B cell (primary cell): Measurements from ENCODE around the gene AOC3. TPM values are rescaled to one million over a fixed set of nuclear protein-coding genes. Genes with fewer than 3 reads are reported as not detected.

Experiments used
- ATAC-seq: fragments of 200-7000 bp; cut with Tn5 transposase; one replicate; pipeline ENCODE4 v1.10.0; 2021; ENCODE audit warnings: low read depth, mild to moderate bottlenecking, moderate number of reproducible peaks, moderate library complexity
- CTCF ChIA-PET: fragments of 350-600 bp; sonication (Branson Sonifier 250); formaldehyde crosslinking; loops from one replicate; lab custom pipeline; 2021; ENCODE audit warnings: antibody characterized with exemption, inconsistent platforms; lab: Charles Lee
- POLR2A ChIA-PET: fragments of 350-600 bp; sonication (Branson Sonifier 250); formaldehyde crosslinking; loops from one replicate; lab custom pipeline; 2021; ENCODE audit warnings: antibody characterized with exemption; lab: Charles Lee
- DNase-seq: peaks from one replicate; pipeline ENCODE4 v3.0.0; 2013
- H2AFZ ChIP-seq: 2 replicates; pipeline ENCODE4 v1.6.1; 2012; ENCODE audit warnings: mild to moderate bottlenecking, low read depth, low read length; ENCODE audit not compliant: insufficient read depth, poor library complexity, severe bottlenecking
- H3K27ac ChIP-seq, 2 donors: 1 replicate in 1 of 2; 2 replicates in 1 of 2; pipeline ENCODE4 v1.5.1; 2012 to 2013; ENCODE audit warnings: low read length in 2 of 2, mild to moderate bottlenecking in 2 of 2, moderate library complexity in 1 of 2
- H3K27me3 ChIP-seq, 4 experiments: fragments of 200-600 bp in 1 of 4; sonication (generic) in 1 of 4; replicated peaks in 1 of 4; 1 replicate in 2 of 4; 2 replicates in 2 of 4; pipeline versions ENCODE4 v1.6.1 to v1.7.0; 2013 to 2016; ENCODE audit warnings: low read length in 3 of 4, mild to moderate bottlenecking in 2 of 4, mixed read lengths in 1 of 4, moderate library complexity in 1 of 4; ENCODE audit not compliant: insufficient read depth in 4 of 4, control insufficient read depth in 3 of 4; ENCODE audit errors: control extremely low read depth in 1 of 4
- H3K36me3 ChIP-seq, 2 experiments: replicated peaks in 1 of 2; 1 replicate in 1 of 2; 2 replicates in 1 of 2; pipeline versions ENCODE4 v1.6.1 to v1.7.1; 2013; ENCODE audit warnings: low read length in 1 of 2; ENCODE audit not compliant: insufficient read depth in 2 of 2, control insufficient read depth in 1 of 2; ENCODE audit errors: control extremely low read depth in 1 of 2, extremely low read depth in 1 of 2
- H3K4me1 ChIP-seq, 2 donors: fragments of 200-600 bp in 1 of 2; sonication (generic) in 1 of 2; 1 replicate in 1 of 2; 2 replicates in 1 of 2; pipeline versions ENCODE4 v1.5.1 to v1.6.1; 2013 to 2017; ENCODE audit warnings: low read length in 2 of 2; ENCODE audit not compliant: control insufficient read depth in 2 of 2, insufficient read depth in 2 of 2
- H3K4me2 ChIP-seq: replicated peaks from 2 replicates; pipeline ENCODE3; 2012; ENCODE audit warnings: mild to moderate bottlenecking, low read depth, low read length; ENCODE audit not compliant: poor library complexity, severe bottlenecking
- H3K4me3 ChIP-seq, 5 experiments: fragments of 200-600 bp in 1 of 5; sonication (generic) in 1 of 5; 1 replicate in 3 of 5; 2 replicates in 2 of 5; pipeline versions ENCODE4 v1.5.1 to v1.7.0; 2011 to 2016; ENCODE audit warnings: low read length in 4 of 5, mild to moderate bottlenecking in 4 of 5, low read depth in 2 of 5, control low read depth in 1 of 5, moderate library complexity in 1 of 5; ENCODE audit not compliant: insufficient read depth in 1 of 5; ENCODE audit errors: control extremely low read depth in 1 of 5, extremely low read depth in 1 of 5
- H3K79me2 ChIP-seq: fragments of 200-600 bp; sonication (generic); one replicate; pipeline ENCODE4 v1.6.0; 2016; ENCODE audit warnings: low read length; ENCODE audit not compliant: control insufficient read depth, insufficient read depth
- H3K9ac ChIP-seq: fragments of 200-600 bp; sonication (generic); 2 replicates; pipeline ENCODE4 v1.6.1; 2017; ENCODE audit warnings: mild to moderate bottlenecking, low read length, moderate library complexity
- H3K9me3 ChIP-seq, 3 donors: one replicate each; pipeline versions ENCODE4 v1.6.1 to v1.7.1; 2013; ENCODE audit warnings: low read length in 2 of 3; ENCODE audit not compliant: control insufficient read depth in 2 of 3, insufficient read depth in 1 of 3; ENCODE audit errors: control extremely low read depth in 1 of 3
- H4K20me1 ChIP-seq: 2 replicates; pipeline ENCODE4 v1.6.0; 2012; ENCODE audit warnings: mild to moderate bottlenecking, low read length; ENCODE audit not compliant: insufficient read depth, control insufficient read depth, poor library complexity, severe bottlenecking
- H3K27ac Mint-ChIP-seq: one replicate; pipeline ENCODE4 v1.8.0; 2021; ENCODE audit warnings: mixed read lengths
- H3K27me3 Mint-ChIP-seq: one replicate; pipeline ENCODE4 v1.8.0; 2021; ENCODE audit warnings: mixed read lengths
- H3K4me1 Mint-ChIP-seq: one replicate; pipeline ENCODE4 v1.8.0; 2021; ENCODE audit warnings: mixed read lengths
- H3K4me3 Mint-ChIP-seq: one replicate; pipeline ENCODE4 v1.8.0; 2021; ENCODE audit warnings: mixed read lengths
- H3K9me3 Mint-ChIP-seq: one replicate; pipeline ENCODE4 v1.8.0; 2022; ENCODE audit warnings: mixed read lengths; ENCODE audit not compliant: insufficient read depth
- CTCF ChIP-seq: fragments of 200-600 bp; IDR thresholded peaks from one replicate; pipeline ENCODE4 v1.8.0; 2022; ENCODE audit warnings: antibody characterized with exemption, mild to moderate bottlenecking
- EZH2 ChIP-seq: IDR thresholded peaks from 2 replicates; pipeline ENCODE4 v1.6.1; 2012; ENCODE audit warnings: borderline replicate concordance, low read depth, mild to moderate bottlenecking, moderate library complexity, low read length; ENCODE audit not compliant: insufficient read depth, poor library complexity, severe bottlenecking
- WGBS: methylation state at CpG from one replicate; pipeline ENCODE4 v1.1.5; 2013; ENCODE audit warnings: missing lambda C conversion rate; ENCODE audit not compliant: insufficient coverage; 5-methylcytosine and 5-hydroxymethylcytosine counted together
- intact Hi-C: fragments of 100-400 bp; cut with micrococcal nuclease; formaldehyde crosslinking; loops from one replicate; pipeline ENCODE4 v1.10.0; 2022
- polyA plus RNA-seq: library from polyadenylated mRNA; depleted of rRNA; stranded (reverse); fragments of >200 nt; gene quantifications from 2 replicates; pipeline ENCODE4 v1.2.3, GENCODE V29; 2012
- small RNA-seq: library from RNA; depleted of rRNA; stranded (forward); fragments of <200 nt; gene quantifications from one replicate; pipeline ENCODE3, GENCODE V24; 2012; ENCODE audit warnings: low replicate concordance, low read depth; ENCODE audit not compliant: insufficient read length
- total RNA-seq, 2 donors: library from RNA; stranded (reverse); fragments of 120-200 nt in 1 of 2; gene quantifications; 1 replicate in 1 of 2; 2 replicates in 1 of 2; pipeline versions ENCODE4 v1.2.3 to v1.2.4, GENCODE V29; 2013 to 2022

Gene AOC3
- total and polyA plus RNA-seq, 2 donors (not counting 1 experiment from before 2014, with no cell fraction given): 1.2 to 1.5 TPM

- H3K4me3 Mint-ChIP-seq: no peak overlapping the region
- Histone ChIP-seq H3K79me2 (no peaks in the 10 kb centered on the region), H2AFZ (no peak overlapping the region), H3K4me2 (no peak overlapping the region), H3K36me3 (no peaks in the 10 kb centered on the region), H3K4me1 (peaks cover 9 to 18% of the 10 kb centered on the region in 2 donors), H3K4me3 (no peak overlapping the region), H3K27me3 (no peaks in the 10 kb centered on the region), H3K9me3 (no peaks in the 10 kb centered on the region), H3K27ac (no peak overlapping the region), H4K20me1 (no peaks in the 10 kb centered on the region), H3K9ac (no peak overlapping the region)
- H3K9me3 Mint-ChIP-seq: no peaks in the 10 kb centered on the region
- WGBS: 72% methylated on average over 5 of the region's 8 CpGs
- DNase-seq (no peak), ATAC-seq (no peak)
- intact Hi-C loops: no loop called here
- ChIA-PET CTCF (no interaction called here), POLR2A (no interaction called here)
- H3K27ac Mint-ChIP-seq: no peak overlapping the region
- peaks cover 3% of the 10 kb centered on the region for H3K27me3 Mint-ChIP-seq
- TF ChIP-seq CTCF (no peak), EZH2 (no peak)
- peaks cover 15% of the 10 kb centered on the region for H3K4me1 Mint-ChIP-seq
These were observed 55.9 kb downstream of the AOC3 start for GRCh38 chr17:42906772-42907446.

Small RNA genes lying within 50 kb of the gene (small RNA-seq; reads per million reads assigned to genes)
- gene MIR6781: not detected
- gene RNU6-287P: not detected

Other genes starting within 250 kb of the AOC3 start
- gene RETREG3, start 241.8 kb upstream of the AOC3 start, total RNA-seq: 103 and 108 TPM in 2 replicates
- 43.1 and 44.1 TPM in 2 replicates for gene RETREG3, start 241.8 kb upstream of the AOC3 start, polyA plus RNA-seq
- 15.7 and 17.2 TPM in 2 replicates for gene TUBG1, start 241.5 kb upstream of the AOC3 start, total RNA-seq
- 12.3 and 19.5 TPM in 2 replicates for gene TUBG1, start 241.5 kb upstream of the AOC3 start, polyA plus RNA-seq
- gene TUBG2, start 191.9 kb upstream of the AOC3 start, total RNA-seq: 18.3 and 19.0 TPM in 2 replicates
- 11.9 and 16.7 TPM in 2 replicates for gene TUBG2, start 191.9 kb upstream of the AOC3 start, polyA plus RNA-seq
- 0.44 and 0.97 TPM in 2 replicates for gene PLEKHH3, start 174.2 kb upstream of the AOC3 start, total RNA-seq
- gene PLEKHH3, start 174.2 kb upstream of the AOC3 start, polyA plus RNA-seq: 0.67 and 1.4 TPM in 2 replicates
- gene CCR10, start 169.4 kb upstream of the AOC3 start, total RNA-seq: 0.49 and 0.80 TPM in 2 replicates
- 1.8 and 2.7 TPM in 2 replicates for gene CCR10, start 169.4 kb upstream of the AOC3 start, polyA plus RNA-seq
- 4.7 and 6.7 TPM in 2 replicates for gene CNTNAP1, start 168.7 kb upstream of the AOC3 start, total RNA-seq
- 3.5 and 4.9 TPM in 2 replicates for gene CNTNAP1, start 168.7 kb upstream of the AOC3 start, polyA plus RNA-seq
- 169 and 180 TPM in 2 replicates for gene EZH1, start 106.2 kb upstream of the AOC3 start, total RNA-seq
- gene EZH1, start 106.2 kb upstream of the AOC3 start, polyA plus RNA-seq: 115 and 195 TPM in 2 replicates
- not detected in 2 replicates for gene RAMP2, start 90.0 kb upstream of the AOC3 start, total RNA-seq
- gene RAMP2, start 90.0 kb upstream of the AOC3 start, polyA plus RNA-seq: not detected in 2 replicates
- 38.7 and 38.8 TPM in 2 replicates for gene VPS25, start 77.8 kb upstream of the AOC3 start, total RNA-seq
- 30.6 and 40.5 TPM in 2 replicates for gene VPS25, start 77.8 kb upstream of the AOC3 start, polyA plus RNA-seq
- gene WNK4, start 70.6 kb upstream of the AOC3 start, total RNA-seq: 0.12 and 0.44 TPM in 2 replicates
- gene WNK4, start 70.6 kb upstream of the AOC3 start, polyA plus RNA-seq: 0.03 and 0.06 TPM in 2 replicates
- gene COA3, start 52.5 kb upstream of the AOC3 start, total RNA-seq: 31.9 and 32.1 TPM in 2 replicates
- gene COA3, start 52.5 kb upstream of the AOC3 start, polyA plus RNA-seq: 7.5 and 18.5 TPM in 2 replicates
- gene CNTD1, start 52.3 kb upstream of the AOC3 start, total RNA-seq: not detected in 2 replicates
- not detected in 2 replicates for gene CNTD1, start 52.3 kb upstream of the AOC3 start, polyA plus RNA-seq
- 111 and 126 TPM in 2 replicates for gene BECN1, start 26.9 kb upstream of the AOC3 start, total RNA-seq
- gene BECN1, start 26.9 kb upstream of the AOC3 start, polyA plus RNA-seq: 61.3 and 71.2 TPM in 2 replicates
- gene PSME3, start 17.8 kb upstream of the AOC3 start, total RNA-seq: 70.3 and 76.2 TPM in 2 replicates
- gene PSME3, start 17.8 kb upstream of the AOC3 start, polyA plus RNA-seq: 43.4 and 55.1 TPM in 2 replicates
- 3.8 and 4.1 TPM in 2 replicates for gene AOC2, start 6.6 kb upstream of the AOC3 start, total RNA-seq
- 1.9 and 2.6 TPM in 2 replicates for gene AOC2, start 6.6 kb upstream of the AOC3 start, polyA plus RNA-seq
- not detected in 2 replicates for gene G6PC1, start 49.6 kb downstream of the AOC3 start, total RNA-seq
- not detected in 2 replicates for gene G6PC1, start 49.6 kb downstream of the AOC3 start, polyA plus RNA-seq
- gene AARSD1, start 113.3 kb downstream of the AOC3 start, total RNA-seq: 56.5 and 67.4 TPM in 2 replicates
- 60.0 and 66.9 TPM in 2 replicates for gene AARSD1, start 113.3 kb downstream of the AOC3 start, polyA plus RNA-seq
- gene PTGES3L, start 128.9 kb downstream of the AOC3 start, total RNA-seq: 0.94 and 1.1 TPM in 2 replicates
- gene PTGES3L, start 128.9 kb downstream of the AOC3 start, polyA plus RNA-seq: 0.59 and 1.0 TPM in 2 replicates
- gene RUNDC1, start 129.4 kb downstream of the AOC3 start, total RNA-seq: 43.7 and 45.6 TPM in 2 replicates
- 12.8 and 14.6 TPM in 2 replicates for gene RUNDC1, start 129.4 kb downstream of the AOC3 start, polyA plus RNA-seq
- 925 and 1,087 TPM in 2 replicates for gene RPL27, start 147.2 kb downstream of the AOC3 start, total RNA-seq
- 2,804 and 3,493 TPM in 2 replicates for gene RPL27, start 147.2 kb downstream of the AOC3 start, polyA plus RNA-seq
- gene IFI35, start 155.6 kb downstream of the AOC3 start, total RNA-seq: 34.7 and 37.2 TPM in 2 replicates
- 42.2 and 42.6 TPM in 2 replicates for gene IFI35, start 155.6 kb downstream of the AOC3 start, polyA plus RNA-seq
- 84.1 and 90.7 TPM in 2 replicates for gene VAT1, start 171.2 kb downstream of the AOC3 start, total RNA-seq
- gene VAT1, start 171.2 kb downstream of the AOC3 start, polyA plus RNA-seq: 16.7 and 20.4 TPM in 2 replicates
- 0.44 and 1.2 TPM in 2 replicates for gene RND2, start 174.0 kb downstream of the AOC3 start, total RNA-seq
- gene RND2, start 174.0 kb downstream of the AOC3 start, polyA plus RNA-seq: 0.06 and 0.24 TPM in 2 replicates